Measurements from ENCODE around the gene DCHS1.

- no peak for TF ChIP-seq POLR2A (IDR thresholded peaks at IDR 0.05)
- TF ChIP-seq, protein P1, sequence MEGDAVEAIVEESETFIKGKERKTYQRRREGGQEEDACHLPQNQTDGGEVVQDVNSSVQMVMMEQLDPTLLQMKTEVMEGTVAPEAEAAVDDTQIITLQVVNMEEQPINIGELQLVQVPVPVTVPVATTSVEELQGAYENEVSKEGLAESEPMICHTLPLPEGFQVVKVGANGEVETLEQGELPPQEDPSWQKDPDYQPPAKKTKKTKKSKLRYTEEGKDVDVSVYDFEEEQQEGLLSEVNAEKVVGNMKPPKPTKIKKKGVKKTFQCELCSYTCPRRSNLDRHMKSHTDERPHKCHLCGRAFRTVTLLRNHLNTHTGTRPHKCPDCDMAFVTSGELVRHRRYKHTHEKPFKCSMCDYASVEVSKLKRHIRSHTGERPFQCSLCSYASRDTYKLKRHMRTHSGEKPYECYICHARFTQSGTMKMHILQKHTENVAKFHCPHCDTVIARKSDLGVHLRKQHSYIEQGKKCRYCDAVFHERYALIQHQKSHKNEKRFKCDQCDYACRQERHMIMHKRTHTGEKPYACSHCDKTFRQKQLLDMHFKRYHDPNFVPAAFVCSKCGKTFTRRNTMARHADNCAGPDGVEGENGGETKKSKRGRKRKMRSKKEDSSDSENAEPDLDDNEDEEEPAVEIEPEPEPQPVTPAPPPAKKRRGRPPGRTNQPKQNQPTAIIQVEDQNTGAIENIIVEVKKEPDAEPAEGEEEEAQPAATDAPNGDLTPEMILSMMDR (IDR thresholded peaks at IDR 0.05), result no peak
- peak in 1 of 2 donors; percentile 27 for TF ChIP-seq EP300 (IDR thresholded peaks at IDR 0.05)
These were observed 9.1 kb downstream of the DCHS1 start for GRCh38 chr11:6646576-6646917.

Data from tibial nerve (tissue), 4 donors.